Ishikawa (cell line): ENCODE measurements around the gene EYS.

Source experiments
- CEBPB ChIP-seq: IDR thresholded peaks from 2 replicates; pipeline ENCODE4 v1.6.1; 2012
- CREB1 ChIP-seq: IDR thresholded peaks from 2 replicates; pipeline ENCODE4 v1.6.1; 2012; ENCODE audit warnings: low read depth
- EGR1 ChIP-seq: IDR thresholded peaks from 2 replicates; pipeline ENCODE4 v1.6.1; 2012
- EP300 ChIP-seq: IDR thresholded peaks from 2 replicates; pipeline ENCODE4 v1.6.1; 2012; ENCODE audit warnings: borderline replicate concordance
- FOXM1 ChIP-seq: IDR thresholded peaks from 2 replicates; pipeline ENCODE4 v1.6.1; 2012; ENCODE audit warnings: low read depth, borderline replicate concordance
- NFIC ChIP-seq: IDR thresholded peaks from 2 replicates; pipeline ENCODE4 v1.6.1; 2012
- RAD21 ChIP-seq: IDR thresholded peaks from 2 replicates; pipeline ENCODE4 v1.6.1; 2012; ENCODE audit warnings: low read depth
- TAF1 ChIP-seq: IDR thresholded peaks from 2 replicates; pipeline ENCODE4 v1.6.1; 2012; ENCODE audit warnings: low read depth, mild to moderate bottlenecking
- TCF12 ChIP-seq: IDR thresholded peaks from 2 replicates; pipeline ENCODE4 v1.6.1; 2012; ENCODE audit warnings: low read depth
- TEAD4 ChIP-seq: IDR thresholded peaks from 2 replicates; pipeline ENCODE4 v1.6.1; 2012
- YY1 ChIP-seq: IDR thresholded peaks from 2 replicates; pipeline ENCODE4 v1.6.1; 2012; ENCODE audit warnings: low read depth
- ZBTB7A ChIP-seq: IDR thresholded peaks from 2 replicates; pipeline ENCODE4 v1.6.1; 2012; ENCODE audit warnings: low read depth
- TF ChIP-seq, protein P1 (sequence below): IDR thresholded peaks from 2 replicates; pipeline ENCODE4 v1.6.1; 2012
- TF ChIP-seq, protein P2 (sequence below): IDR thresholded peaks from 2 replicates; pipeline ENCODE4 v1.6.1; 2012; ENCODE audit warnings: low read depth, mild to moderate bottlenecking
- TF ChIP-seq, protein P3 (sequence below): IDR thresholded peaks from 2 replicates; pipeline ENCODE4 v1.6.1; 2012

EYS gene

DNA sequence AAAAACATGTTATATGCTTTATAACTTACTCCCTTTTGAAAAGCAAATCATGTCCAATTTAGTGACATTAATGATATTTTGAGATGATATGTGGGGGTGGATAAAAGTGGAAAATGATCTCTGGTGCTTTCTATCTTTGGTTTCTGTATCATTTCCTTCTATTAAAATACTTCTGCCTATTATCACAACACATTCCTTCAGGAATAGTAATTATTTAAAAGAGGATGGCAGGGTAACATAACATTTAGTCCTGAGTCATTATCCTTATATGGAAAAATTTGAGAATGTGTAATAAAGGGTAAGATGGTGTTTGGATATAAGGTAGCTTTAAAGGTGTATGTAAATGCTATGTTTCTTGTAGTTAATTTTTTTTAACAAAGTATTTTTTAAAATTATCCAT lies 1413.7 kb downstream of the EYS start:
- no peak for TF ChIP-seq ZBTB7A
- TF ChIP-seq YY1 = no peak
- no peak for TF ChIP-seq EP300
- TF ChIP-seq RAD21 = no peak
- no peak for TF ChIP-seq CREB1
- TF ChIP-seq TCF12 = no peak
- TF ChIP-seq, protein P1, sequence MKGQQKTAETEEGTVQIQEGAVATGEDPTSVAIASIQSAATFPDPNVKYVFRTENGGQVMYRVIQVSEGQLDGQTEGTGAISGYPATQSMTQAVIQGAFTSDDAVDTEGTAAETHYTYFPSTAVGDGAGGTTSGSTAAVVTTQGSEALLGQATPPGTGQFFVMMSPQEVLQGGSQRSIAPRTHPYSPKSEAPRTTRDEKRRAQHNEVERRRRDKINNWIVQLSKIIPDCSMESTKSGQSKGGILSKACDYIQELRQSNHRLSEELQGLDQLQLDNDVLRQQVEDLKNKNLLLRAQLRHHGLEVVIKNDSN = no peak
- no peak for TF ChIP-seq FOXM1
- TF ChIP-seq, protein P2, sequence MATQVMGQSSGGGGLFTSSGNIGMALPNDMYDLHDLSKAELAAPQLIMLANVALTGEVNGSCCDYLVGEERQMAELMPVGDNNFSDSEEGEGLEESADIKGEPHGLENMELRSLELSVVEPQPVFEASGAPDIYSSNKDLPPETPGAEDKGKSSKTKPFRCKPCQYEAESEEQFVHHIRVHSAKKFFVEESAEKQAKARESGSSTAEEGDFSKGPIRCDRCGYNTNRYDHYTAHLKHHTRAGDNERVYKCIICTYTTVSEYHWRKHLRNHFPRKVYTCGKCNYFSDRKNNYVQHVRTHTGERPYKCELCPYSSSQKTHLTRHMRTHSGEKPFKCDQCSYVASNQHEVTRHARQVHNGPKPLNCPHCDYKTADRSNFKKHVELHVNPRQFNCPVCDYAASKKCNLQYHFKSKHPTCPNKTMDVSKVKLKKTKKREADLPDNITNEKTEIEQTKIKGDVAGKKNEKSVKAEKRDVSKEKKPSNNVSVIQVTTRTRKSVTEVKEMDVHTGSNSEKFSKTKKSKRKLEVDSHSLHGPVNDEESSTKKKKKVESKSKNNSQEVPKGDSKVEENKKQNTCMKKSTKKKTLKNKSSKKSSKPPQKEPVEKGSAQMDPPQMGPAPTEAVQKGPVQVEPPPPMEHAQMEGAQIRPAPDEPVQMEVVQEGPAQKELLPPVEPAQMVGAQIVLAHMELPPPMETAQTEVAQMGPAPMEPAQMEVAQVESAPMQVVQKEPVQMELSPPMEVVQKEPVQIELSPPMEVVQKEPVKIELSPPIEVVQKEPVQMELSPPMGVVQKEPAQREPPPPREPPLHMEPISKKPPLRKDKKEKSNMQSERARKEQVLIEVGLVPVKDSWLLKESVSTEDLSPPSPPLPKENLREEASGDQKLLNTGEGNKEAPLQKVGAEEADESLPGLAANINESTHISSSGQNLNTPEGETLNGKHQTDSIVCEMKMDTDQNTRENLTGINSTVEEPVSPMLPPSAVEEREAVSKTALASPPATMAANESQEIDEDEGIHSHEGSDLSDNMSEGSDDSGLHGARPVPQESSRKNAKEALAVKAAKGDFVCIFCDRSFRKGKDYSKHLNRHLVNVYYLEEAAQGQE = no peak
- TF ChIP-seq EGR1 = no peak
- TF ChIP-seq CEBPB = no peak
- no peak for TF ChIP-seq TAF1
- no peak for TF ChIP-seq NFIC
- TF ChIP-seq, protein P3, sequence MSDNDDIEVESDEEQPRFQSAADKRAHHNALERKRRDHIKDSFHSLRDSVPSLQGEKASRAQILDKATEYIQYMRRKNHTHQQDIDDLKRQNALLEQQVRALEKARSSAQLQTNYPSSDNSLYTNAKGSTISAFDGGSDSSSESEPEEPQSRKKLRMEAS = no peak
- TF ChIP-seq TEAD4 = no peak

DNA sequence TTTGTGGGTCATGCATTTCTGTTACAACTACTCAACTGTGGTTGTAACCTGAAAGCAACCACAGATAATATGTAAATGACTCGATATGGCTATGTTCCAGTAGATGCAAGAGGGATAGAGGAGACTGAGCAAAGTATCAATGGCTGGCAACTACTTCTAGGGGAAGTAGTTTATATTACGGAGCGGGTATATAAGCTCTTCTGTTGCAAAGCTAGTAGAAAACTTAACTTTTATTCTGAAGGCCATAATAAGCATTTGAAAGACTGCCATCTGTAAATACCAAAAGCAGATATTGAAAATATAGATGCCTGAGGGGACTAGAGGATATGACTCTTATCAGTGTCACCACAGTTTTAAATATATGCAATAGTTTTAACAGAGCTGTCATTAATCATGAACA lies 1416.2 kb downstream of the EYS start:
- no peak for TF ChIP-seq YY1
- TF ChIP-seq TAF1 = no peak
- no peak for TF ChIP-seq ZBTB7A
- no peak for TF ChIP-seq FOXM1
- TF ChIP-seq, protein P3 = no peak
- no peak for TF ChIP-seq EGR1
- no peak for TF ChIP-seq RAD21
- TF ChIP-seq NFIC = no peak
- TF ChIP-seq, protein P2 = no peak
- no peak for TF ChIP-seq CEBPB
- TF ChIP-seq, protein P1 = no peak
- TF ChIP-seq TCF12 = no peak
- TF ChIP-seq TEAD4 = no peak
- TF ChIP-seq EP300 = no peak

DNA sequence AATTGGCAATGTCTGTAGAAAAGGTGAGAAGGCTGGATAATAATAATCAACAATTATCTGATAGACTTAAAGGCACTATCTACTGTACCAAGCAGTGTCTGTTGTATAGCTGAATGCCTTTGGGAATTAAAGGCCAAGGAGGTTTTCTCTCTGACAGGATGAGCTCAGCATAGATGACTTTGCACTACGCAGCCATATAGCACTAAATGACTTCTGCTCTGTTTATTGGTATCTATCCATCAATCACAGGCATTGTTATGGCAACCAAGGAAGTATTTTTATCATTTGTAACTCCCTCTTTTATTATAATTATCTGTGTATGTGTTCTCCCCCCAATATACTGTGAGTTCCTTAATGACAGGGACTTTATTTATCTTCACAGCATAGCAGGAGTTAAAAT lies 1417.1 kb downstream of the EYS start:
- TF ChIP-seq TAF1 = no peak
- TF ChIP-seq TCF12 = no peak
- TF ChIP-seq CEBPB = no peak
- TF ChIP-seq, protein P2 = no peak

DNA sequence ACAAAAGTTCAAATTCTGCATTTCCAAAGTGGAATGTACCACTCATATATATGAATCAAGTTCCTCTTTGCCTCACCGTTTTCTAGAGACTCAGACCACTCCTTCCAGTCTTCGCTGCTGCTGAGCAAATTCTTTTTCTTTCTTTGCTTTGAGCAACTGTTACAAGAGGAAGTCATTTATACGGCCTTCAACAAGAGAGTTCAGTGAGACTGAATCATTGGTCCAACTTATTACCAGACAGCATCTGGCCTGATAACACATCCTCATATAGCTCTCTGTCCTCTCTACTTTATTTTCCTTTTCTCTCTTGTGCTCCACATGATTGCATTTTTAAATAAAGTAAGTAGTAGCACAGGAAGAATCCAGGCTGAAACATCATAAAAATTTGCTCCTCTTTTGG lies 1418.7 kb downstream of the EYS start:
- TF ChIP-seq, protein P3 = no peak
- TF ChIP-seq TAF1 (no peak), EP300 (no peak), FOXM1 (no peak), EGR1 (no peak), ZBTB7A (no peak), YY1 (no peak), NFIC (no peak), CEBPB (no peak), TCF12 (no peak), RAD21 (no peak)
- TF ChIP-seq, protein P1 = no peak
- TF ChIP-seq, protein P2 = no peak
